ENCODE results near the gene VAMP2. TPM values are rescaled to one million over a fixed set of nuclear protein-coding genes. Genes with fewer than 3 reads are reported as not detected.
A peak's percentile ranks its signal among the peaks of the same experiment; 100 is the strongest.

The VAMP2 gene
- total and polyA plus RNA-seq, 4 donors = 33.9 to 76.2 (median 45.8) TPM

DNA sequence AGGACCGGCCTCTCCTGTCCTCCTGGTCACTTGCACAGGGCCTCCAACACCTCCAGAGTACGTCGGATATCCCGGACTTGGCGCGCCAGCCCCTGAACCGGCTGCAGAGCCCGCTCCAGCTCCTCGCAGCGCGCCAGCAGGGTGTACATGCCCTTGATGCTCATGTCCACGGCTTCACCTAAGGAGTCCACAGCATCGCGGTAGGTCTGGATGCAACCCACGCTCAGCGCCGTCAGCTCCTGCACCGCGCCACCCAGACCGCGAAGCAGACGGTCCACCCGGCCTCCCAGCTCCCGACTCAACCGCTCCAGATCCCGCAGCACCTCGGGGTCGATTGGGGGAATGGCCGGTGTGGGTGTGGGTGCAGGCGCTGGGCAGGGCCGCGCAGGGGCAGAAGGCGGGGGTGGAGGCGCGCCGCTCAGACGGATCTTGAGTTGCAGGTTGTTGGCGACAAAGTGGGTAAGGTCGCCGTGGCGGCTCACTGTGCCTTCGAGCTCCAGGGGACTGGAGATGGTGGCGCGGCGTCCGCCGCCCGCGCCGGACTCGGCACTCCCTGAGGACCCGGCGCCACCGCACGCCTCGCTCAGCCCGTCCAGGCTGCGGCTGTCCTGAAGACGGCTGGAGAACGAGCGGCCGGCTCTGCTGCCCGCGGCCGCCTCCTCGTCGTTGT lies 26.4 kb upstream of the VAMP2 start:
- peak overlapping the region; percentile 93 to 96 for H3K27ac ChIP-seq (ENCODE audit: low read depth in 1 of 2, low read length in 1 of 2)
- peak overlapping the region in 1 of 2 donors; percentile 29 for H3K9ac ChIP-seq (ENCODE audit: insufficient read depth in 1 of 2, low read length in 2 of 2)
- no peaks in the 10 kb centered on the region for H3K27me3 ChIP-seq (ENCODE audit: control insufficient read depth in 3 of 3, insufficient read depth in 3 of 3, low read length in 2 of 3)
- no peaks in the 10 kb centered on the region for H3K9me3 ChIP-seq (ENCODE audit: control insufficient read depth in 4 of 4, insufficient read depth in 3 of 4, low read length in 3 of 4)
- TF ChIP-seq, protein P1, sequence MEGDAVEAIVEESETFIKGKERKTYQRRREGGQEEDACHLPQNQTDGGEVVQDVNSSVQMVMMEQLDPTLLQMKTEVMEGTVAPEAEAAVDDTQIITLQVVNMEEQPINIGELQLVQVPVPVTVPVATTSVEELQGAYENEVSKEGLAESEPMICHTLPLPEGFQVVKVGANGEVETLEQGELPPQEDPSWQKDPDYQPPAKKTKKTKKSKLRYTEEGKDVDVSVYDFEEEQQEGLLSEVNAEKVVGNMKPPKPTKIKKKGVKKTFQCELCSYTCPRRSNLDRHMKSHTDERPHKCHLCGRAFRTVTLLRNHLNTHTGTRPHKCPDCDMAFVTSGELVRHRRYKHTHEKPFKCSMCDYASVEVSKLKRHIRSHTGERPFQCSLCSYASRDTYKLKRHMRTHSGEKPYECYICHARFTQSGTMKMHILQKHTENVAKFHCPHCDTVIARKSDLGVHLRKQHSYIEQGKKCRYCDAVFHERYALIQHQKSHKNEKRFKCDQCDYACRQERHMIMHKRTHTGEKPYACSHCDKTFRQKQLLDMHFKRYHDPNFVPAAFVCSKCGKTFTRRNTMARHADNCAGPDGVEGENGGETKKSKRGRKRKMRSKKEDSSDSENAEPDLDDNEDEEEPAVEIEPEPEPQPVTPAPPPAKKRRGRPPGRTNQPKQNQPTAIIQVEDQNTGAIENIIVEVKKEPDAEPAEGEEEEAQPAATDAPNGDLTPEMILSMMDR (IDR thresholded peaks at IDR 0.05; ENCODE audit: control extremely low read depth, extremely low read depth) = no peak
- ATAC-seq (ENCODE audit: insufficient read depth, low FRiP score) (no peak), DNase-seq (peak in 1 of 3 donors; percentile 17)
- H3K4me3 ChIP-seq = peak overlapping the region; percentile 86
- no peaks in the 10 kb centered on the region for H3K36me3 ChIP-seq (ENCODE audit: control insufficient read depth in 4 of 4, insufficient read depth in 4 of 4, low read length in 4 of 4)
- H3K4me1 ChIP-seq (ENCODE audit: control insufficient read depth in 5 of 5, insufficient read depth in 5 of 5, low read length in 5 of 5) = peaks cover 10 to 34% (median 15%) of the 10 kb centered on the region in 5 donors
- WGBS, 2 donors = 4 to 5% methylated on average over 46 to 67 of the region's 67 CpGs

- TF ChIP-seq, protein P1 (IDR thresholded peaks at IDR 0.05; ENCODE audit: control extremely low read depth, extremely low read depth) = no peak
- Histone ChIP-seq H3K9ac (ENCODE audit: insufficient read depth in 1 of 2, low read length in 2 of 2) (peak overlapping the region in 1 of 2 donors; percentile 94), H3K4me3 (no peak overlapping the region), H3K27me3 (ENCODE audit: control insufficient read depth in 3 of 3, insufficient read depth in 3 of 3, low read length in 2 of 3) (no peaks in the 10 kb centered on the region), H3K9me3 (ENCODE audit: control insufficient read depth in 4 of 4, insufficient read depth in 3 of 4, low read length in 3 of 4) (no peaks in the 10 kb centered on the region), H3K4me1 (ENCODE audit: control insufficient read depth in 5 of 5, insufficient read depth in 5 of 5, low read length in 5 of 5) (peaks cover 10 to 34% (median 15%) of the 10 kb centered on the region in 5 donors), H3K27ac (ENCODE audit: low read depth in 1 of 2, low read length in 1 of 2) (peak overlapping the region; percentile 35 to 96), H3K36me3 (ENCODE audit: control insufficient read depth in 4 of 4, insufficient read depth in 4 of 4, low read length in 4 of 4) (no peaks in the 10 kb centered on the region)
- WGBS, 2 donors = 38 to 40% methylated on average over 12 of the region's 12 CpGs
- DNase-seq (no peak), ATAC-seq (ENCODE audit: insufficient read depth, low FRiP score) (no peak)
Observed at GRCh38 chr17:8188263-8188839, 25.6 kb upstream of the VAMP2 start.

DNA sequence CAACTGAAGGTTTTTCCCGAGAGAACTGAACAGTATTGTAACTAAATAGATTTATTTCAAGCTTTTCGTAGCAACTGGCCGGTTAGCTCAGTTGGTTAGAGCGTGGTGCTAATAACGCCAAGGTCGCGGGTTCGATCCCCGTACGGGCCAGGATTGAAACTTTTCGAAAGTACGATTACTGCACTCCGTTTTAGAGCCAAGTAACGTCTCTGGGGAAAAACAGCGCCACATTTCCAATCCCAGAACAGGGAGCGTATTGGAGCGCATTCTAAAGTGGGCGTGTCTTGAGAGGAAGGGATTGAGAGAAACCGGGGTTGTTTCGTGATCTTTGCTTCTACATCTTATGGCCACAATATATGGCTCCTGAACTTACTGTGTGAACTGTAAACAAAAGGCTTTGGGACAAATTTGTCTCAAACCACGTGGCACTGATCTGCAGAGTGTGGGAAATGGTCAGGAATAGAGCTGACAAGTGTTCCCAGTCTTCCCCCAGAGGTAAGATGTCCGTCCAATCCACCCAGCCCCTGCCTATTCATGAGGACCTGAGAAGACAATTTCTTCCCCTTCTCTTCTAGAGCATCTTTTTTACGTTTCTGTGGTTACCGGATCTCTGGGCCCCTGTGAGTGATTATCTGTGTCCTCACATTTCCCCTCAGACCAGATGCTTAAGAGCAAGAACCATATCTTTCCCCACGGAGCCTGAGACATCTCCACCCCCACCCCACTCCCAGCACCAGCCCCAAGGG lies 24.9 kb upstream of the VAMP2 start:
- WGBS, 2 donors = 0 to 1% methylated on average over 25 of the region's 25 CpGs
- no peaks in the 10 kb centered on the region for H3K36me3 ChIP-seq (ENCODE audit: control insufficient read depth in 4 of 4, insufficient read depth in 4 of 4, low read length in 4 of 4)
- peak overlapping the region in 1 of 2 donors; percentile 94 for H3K9ac ChIP-seq (ENCODE audit: insufficient read depth in 1 of 2, low read length in 2 of 2)
- ATAC-seq (ENCODE audit: insufficient read depth, low FRiP score) = peak; percentile 49
- TF ChIP-seq, protein P1 (IDR thresholded peaks at IDR 0.05; ENCODE audit: control extremely low read depth, extremely low read depth) = no peak
- H3K27me3 ChIP-seq (ENCODE audit: control insufficient read depth in 3 of 3, insufficient read depth in 3 of 3, low read length in 2 of 3) = no peaks in the 10 kb centered on the region
- peak; percentile 97 to 99 (median 99) for DNase-seq
- H3K4me3 ChIP-seq = no peak overlapping the region
- H3K27ac ChIP-seq (ENCODE audit: low read depth in 1 of 2, low read length in 1 of 2) = peak overlapping the region; percentile 69 to 96
- peaks cover 9 to 33% (median 15%) of the 10 kb centered on the region in 5 donors for H3K4me1 ChIP-seq (ENCODE audit: control insufficient read depth in 5 of 5, insufficient read depth in 5 of 5, low read length in 5 of 5)
- no peaks in the 10 kb centered on the region for H3K9me3 ChIP-seq (ENCODE audit: control insufficient read depth in 4 of 4, insufficient read depth in 3 of 4, low read length in 3 of 4)
